ENCODE measurements around the gene CD96.
"Not testable (repeated sequence)": the region's sequence is repeated elsewhere in the genome, so short reads cannot be mapped to it uniquely, and the experiment has no call there.

CD96 gene

DNA sequence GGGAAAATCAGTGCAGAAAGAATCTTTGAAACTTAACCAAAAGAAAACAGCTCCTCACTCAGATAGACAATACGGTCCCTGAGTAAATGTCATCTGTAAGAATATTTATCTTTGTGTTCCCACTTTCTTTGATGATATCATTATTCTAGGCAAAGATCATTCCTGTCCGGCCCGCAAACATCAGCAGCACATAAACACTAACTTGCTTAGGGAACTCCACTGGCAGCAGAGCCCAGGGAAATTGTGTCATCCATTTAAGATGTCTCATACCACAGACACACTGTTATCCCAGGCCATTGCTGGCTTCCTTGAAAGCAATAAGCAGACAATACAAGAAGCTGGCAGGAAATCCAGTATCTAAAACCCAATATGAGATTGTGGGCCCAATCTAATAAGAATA is 20.1 kb upstream of the CD96 start:
- H3K27me3 ChIP-seq (ENCODE audit: insufficient read depth, low read depth) = no peaks in the 10 kb centered on the region
- no peaks in the 10 kb centered on the region for H3K4me1 ChIP-seq (ENCODE audit: low read depth, poor library complexity, severe bottlenecking)
- H3K4me2 ChIP-seq = no peak overlapping the region
- H4K20me1 ChIP-seq (ENCODE audit: insufficient read depth) = no peaks in the 10 kb centered on the region
- H3K9ac ChIP-seq = no peak overlapping the region
- H3K79me2 ChIP-seq (ENCODE audit: insufficient read depth, low read depth) = no peaks in the 10 kb centered on the region
- no peak overlapping the region for H3K4me3 ChIP-seq (IDR thresholded peaks at IDR 0.05; ENCODE audit: insufficient read depth, low read depth, low read length)
- TF ChIP-seq, protein P1, sequence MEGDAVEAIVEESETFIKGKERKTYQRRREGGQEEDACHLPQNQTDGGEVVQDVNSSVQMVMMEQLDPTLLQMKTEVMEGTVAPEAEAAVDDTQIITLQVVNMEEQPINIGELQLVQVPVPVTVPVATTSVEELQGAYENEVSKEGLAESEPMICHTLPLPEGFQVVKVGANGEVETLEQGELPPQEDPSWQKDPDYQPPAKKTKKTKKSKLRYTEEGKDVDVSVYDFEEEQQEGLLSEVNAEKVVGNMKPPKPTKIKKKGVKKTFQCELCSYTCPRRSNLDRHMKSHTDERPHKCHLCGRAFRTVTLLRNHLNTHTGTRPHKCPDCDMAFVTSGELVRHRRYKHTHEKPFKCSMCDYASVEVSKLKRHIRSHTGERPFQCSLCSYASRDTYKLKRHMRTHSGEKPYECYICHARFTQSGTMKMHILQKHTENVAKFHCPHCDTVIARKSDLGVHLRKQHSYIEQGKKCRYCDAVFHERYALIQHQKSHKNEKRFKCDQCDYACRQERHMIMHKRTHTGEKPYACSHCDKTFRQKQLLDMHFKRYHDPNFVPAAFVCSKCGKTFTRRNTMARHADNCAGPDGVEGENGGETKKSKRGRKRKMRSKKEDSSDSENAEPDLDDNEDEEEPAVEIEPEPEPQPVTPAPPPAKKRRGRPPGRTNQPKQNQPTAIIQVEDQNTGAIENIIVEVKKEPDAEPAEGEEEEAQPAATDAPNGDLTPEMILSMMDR (conservative IDR thresholded peaks at IDR 0.05; ENCODE audit: low read depth, low read length) = no peak
- H2AFZ ChIP-seq (ENCODE audit: low read depth) = no peak overlapping the region
- H3K36me3 ChIP-seq (ENCODE audit: insufficient read depth) = no peaks in the 10 kb centered on the region
- H3K27ac ChIP-seq = no peak overlapping the region

DNA sequence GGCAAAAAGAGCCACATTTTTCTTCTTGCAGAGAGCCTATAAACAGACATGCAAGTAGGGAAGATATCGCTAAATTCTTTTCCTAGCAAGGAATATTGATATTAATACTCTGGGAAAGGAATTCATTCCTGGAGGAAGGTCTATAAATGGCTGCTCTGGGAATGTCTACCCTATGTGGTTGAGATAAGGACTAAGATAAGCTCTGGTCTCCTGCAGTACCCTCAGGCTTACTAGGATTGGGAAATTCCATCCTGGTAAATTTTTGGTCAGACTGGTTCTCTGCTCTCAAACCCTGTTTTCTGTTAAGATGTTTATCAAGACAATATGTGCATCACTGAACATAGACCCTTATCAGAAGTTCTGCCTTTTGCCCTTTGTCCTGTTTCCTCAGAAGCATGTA is 17.5 kb upstream of the CD96 start:
- H3K27ac ChIP-seq; H3K79me2 ChIP-seq (ENCODE audit: insufficient read depth, low read depth); H4K20me1 ChIP-seq (ENCODE audit: insufficient read depth); H2AFZ ChIP-seq (ENCODE audit: low read depth); H3K36me3 ChIP-seq (ENCODE audit: insufficient read depth); H3K4me3 ChIP-seq (IDR thresholded peaks at IDR 0.05; ENCODE audit: insufficient read depth, low read depth, low read length); H3K4me1 ChIP-seq (ENCODE audit: low read depth, poor library complexity, severe bottlenecking); H3K27me3 ChIP-seq (ENCODE audit: insufficient read depth, low read depth); H3K4me2 ChIP-seq; H3K9ac ChIP-seq: not testable (repeated sequence)

DNA sequence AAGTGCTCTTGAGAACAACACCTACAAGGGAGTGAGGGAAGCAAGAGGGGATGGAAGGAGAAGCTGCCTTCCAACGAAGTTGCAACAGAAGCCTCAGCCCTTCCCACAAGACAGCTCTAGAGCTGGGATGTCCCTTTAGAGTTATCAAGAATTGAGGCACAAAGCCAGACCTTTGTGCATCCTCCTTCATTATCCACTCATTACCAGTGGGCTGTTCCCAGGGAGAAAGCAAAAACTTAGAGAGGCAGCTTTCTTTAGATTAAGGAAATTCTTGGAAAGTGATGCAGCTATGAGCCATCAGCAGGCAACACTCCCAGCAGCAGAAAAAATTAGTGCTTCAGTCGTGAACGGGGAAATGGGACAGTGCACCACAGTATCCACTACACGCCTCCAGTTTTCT is 10.6 kb upstream of the CD96 start:
- no peaks in the 10 kb centered on the region for H3K27me3 ChIP-seq (ENCODE audit: insufficient read depth, low read depth)
- H3K4me1 ChIP-seq (ENCODE audit: low read depth, poor library complexity, severe bottlenecking) = no peaks in the 10 kb centered on the region
- H2AFZ ChIP-seq (ENCODE audit: low read depth) = no peak overlapping the region
- no peak overlapping the region for H3K4me2 ChIP-seq
- TF ChIP-seq, protein P1 (conservative IDR thresholded peaks at IDR 0.05; ENCODE audit: low read depth, low read length) = no peak
- no peaks in the 10 kb centered on the region for H4K20me1 ChIP-seq (ENCODE audit: insufficient read depth)
- no peaks in the 10 kb centered on the region for H3K36me3 ChIP-seq (ENCODE audit: insufficient read depth)
- no peaks in the 10 kb centered on the region for H3K79me2 ChIP-seq (ENCODE audit: insufficient read depth, low read depth)
- no peak overlapping the region for H3K9ac ChIP-seq
- H3K27ac ChIP-seq = no peak overlapping the region
- no peak overlapping the region for H3K4me3 ChIP-seq (IDR thresholded peaks at IDR 0.05; ENCODE audit: insufficient read depth, low read depth, low read length)

DNA sequence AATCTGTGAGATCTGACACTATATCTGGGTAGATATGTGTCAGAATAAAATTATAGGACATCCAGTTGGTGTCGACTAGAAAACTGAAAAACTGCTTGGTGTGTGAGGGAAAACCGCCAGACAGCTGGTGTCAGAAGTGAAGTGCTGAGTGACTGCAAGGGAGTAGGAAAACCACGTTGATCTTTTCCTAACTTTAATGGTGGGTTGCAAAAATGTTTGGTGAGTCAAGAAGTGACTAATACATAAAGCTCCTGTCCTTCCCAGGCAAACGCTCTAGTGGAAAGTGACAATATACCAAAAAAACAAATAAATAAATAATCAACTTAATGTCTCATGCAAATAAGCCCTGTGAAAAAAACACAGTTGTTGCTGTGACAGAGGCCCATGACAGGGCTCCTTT is 7.3 kb upstream of the CD96 start:
- H3K27me3 ChIP-seq (ENCODE audit: insufficient read depth, low read depth) = no peaks in the 10 kb centered on the region
- no peak overlapping the region for H3K9ac ChIP-seq
- H3K4me1 ChIP-seq (ENCODE audit: low read depth, poor library complexity, severe bottlenecking) = peaks cover 11% of the 10 kb centered on the region
- H3K36me3 ChIP-seq (ENCODE audit: insufficient read depth) = no peaks in the 10 kb centered on the region
- H2AFZ ChIP-seq (ENCODE audit: low read depth) = no peak overlapping the region
- H4K20me1 ChIP-seq (ENCODE audit: insufficient read depth) = no peaks in the 10 kb centered on the region
- H3K4me3 ChIP-seq (IDR thresholded peaks at IDR 0.05; ENCODE audit: insufficient read depth, low read depth, low read length) = no peak overlapping the region
- no peak overlapping the region for H3K27ac ChIP-seq
- H3K4me2 ChIP-seq = no peak overlapping the region
- H3K79me2 ChIP-seq (ENCODE audit: insufficient read depth, low read depth) = no peaks in the 10 kb centered on the region
- TF ChIP-seq, protein P1 (conservative IDR thresholded peaks at IDR 0.05; ENCODE audit: low read depth, low read length) = no peak

DNA sequence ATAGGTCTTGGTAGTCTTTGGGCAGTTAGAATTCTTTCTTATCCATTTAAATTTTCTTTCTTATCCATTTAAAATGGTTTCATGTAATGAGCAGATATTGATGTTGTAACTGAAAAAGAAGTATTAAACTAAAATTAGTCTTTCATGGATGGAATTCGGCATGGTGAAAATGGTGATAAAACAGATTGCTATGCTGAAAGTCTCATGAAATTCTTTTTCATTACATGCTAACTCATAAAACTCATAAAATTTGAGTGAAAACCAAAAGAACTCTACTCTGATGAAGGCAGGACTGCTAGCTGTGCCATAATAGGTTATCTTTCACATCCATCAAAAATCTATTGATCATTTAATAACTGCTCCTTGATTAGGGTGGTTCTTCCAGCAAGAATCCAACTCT is 3.9 kb upstream of the CD96 start:
- Histone ChIP-seq H4K20me1 (ENCODE audit: insufficient read depth) (no peaks in the 10 kb centered on the region), H3K79me2 (ENCODE audit: insufficient read depth, low read depth) (no peaks in the 10 kb centered on the region), H3K27me3 (ENCODE audit: insufficient read depth, low read depth) (no peaks in the 10 kb centered on the region), H3K4me3 (IDR thresholded peaks at IDR 0.05; ENCODE audit: insufficient read depth, low read depth, low read length) (no peak overlapping the region), H3K4me1 (ENCODE audit: low read depth, poor library complexity, severe bottlenecking) (peaks cover 16% of the 10 kb centered on the region), H3K36me3 (ENCODE audit: insufficient read depth) (no peaks in the 10 kb centered on the region), H2AFZ (ENCODE audit: low read depth) (no peak overlapping the region), H3K27ac (no peak overlapping the region), H3K4me2 (no peak overlapping the region), H3K9ac (no peak overlapping the region)
- TF ChIP-seq, protein P1 (conservative IDR thresholded peaks at IDR 0.05; ENCODE audit: low read depth, low read length) = no peak
